ENCODE data around the gene TEAD1. TPM values are rescaled to one million over a fixed set of nuclear protein-coding genes. Genes with fewer than 3 reads are reported as not detected.

The TEAD1 gene
- total and polyA plus RNA-seq, 8 donors = 5.9 to 35.1 (median 22.0) TPM

- H3K4me3 ChIP-seq = no peak overlapping the region
- 95 to 100% methylated on average over 2 of the region's 2 CpGs for WGBS, 2 donors
- intact Hi-C loops (cut with DNase I) = no loop called here
- DNase-seq = no peak
- FAIRE-seq = no peak
- ATAC-seq = no peak
- no peaks in the 10 kb centered on the region for H3K9me3 ChIP-seq
- H3K4me1 ChIP-seq = peaks cover 0 to under 1% (median 0%) of the 10 kb centered on the region in 3 donors
- H3K27me3 ChIP-seq = no peaks in the 10 kb centered on the region
- TF ChIP-seq, protein P1, sequence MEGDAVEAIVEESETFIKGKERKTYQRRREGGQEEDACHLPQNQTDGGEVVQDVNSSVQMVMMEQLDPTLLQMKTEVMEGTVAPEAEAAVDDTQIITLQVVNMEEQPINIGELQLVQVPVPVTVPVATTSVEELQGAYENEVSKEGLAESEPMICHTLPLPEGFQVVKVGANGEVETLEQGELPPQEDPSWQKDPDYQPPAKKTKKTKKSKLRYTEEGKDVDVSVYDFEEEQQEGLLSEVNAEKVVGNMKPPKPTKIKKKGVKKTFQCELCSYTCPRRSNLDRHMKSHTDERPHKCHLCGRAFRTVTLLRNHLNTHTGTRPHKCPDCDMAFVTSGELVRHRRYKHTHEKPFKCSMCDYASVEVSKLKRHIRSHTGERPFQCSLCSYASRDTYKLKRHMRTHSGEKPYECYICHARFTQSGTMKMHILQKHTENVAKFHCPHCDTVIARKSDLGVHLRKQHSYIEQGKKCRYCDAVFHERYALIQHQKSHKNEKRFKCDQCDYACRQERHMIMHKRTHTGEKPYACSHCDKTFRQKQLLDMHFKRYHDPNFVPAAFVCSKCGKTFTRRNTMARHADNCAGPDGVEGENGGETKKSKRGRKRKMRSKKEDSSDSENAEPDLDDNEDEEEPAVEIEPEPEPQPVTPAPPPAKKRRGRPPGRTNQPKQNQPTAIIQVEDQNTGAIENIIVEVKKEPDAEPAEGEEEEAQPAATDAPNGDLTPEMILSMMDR (IDR thresholded peaks at IDR 0.05) = no peak
- H3K27ac ChIP-seq = no peak overlapping the region
- H3K36me3 ChIP-seq = peaks cover 0 to 12% (median 0%) of the 10 kb centered on the region in 3 donors
These were observed 262.0 kb downstream of the TEAD1 start for GRCh38 chr11:12936200-12936599.

- TF ChIP-seq, protein P1 (IDR thresholded peaks at IDR 0.05) = no peak
- ATAC-seq = no peak
These were observed 264.5 kb downstream of the TEAD1 start for GRCh38 chr11:12938590-12939247.

DNA sequence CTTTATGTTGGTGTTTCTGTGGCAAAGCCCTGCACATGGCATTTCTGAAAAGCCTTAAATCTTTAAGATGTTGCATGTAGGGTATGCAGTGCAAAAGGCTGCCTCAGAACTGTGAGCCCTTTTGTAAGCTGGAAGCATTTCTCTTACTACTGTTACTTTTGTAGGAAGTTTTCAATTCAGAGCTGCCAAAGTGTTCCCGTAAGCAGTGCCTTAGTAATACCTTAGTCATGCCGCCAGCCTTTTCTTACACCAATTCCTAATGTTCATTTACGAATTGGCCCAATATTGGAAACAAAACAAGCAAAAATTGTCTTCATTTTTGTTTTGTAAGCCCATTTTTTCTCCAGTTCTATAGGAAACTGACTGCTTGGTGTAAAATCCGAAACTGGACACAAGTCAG is 267.4 kb downstream of the TEAD1 start:
- FAIRE-seq = no peak
- no peak for DNase-seq
- Histone ChIP-seq H3K4me3 (no peak overlapping the region), H3K36me3 (peaks cover 0 to 19% (median 0%) of the 10 kb centered on the region in 3 donors), H3K27me3 (no peaks in the 10 kb centered on the region), H3K4me1 (no peaks in the 10 kb centered on the region), H3K27ac (no peak overlapping the region), H3K9me3 (no peaks in the 10 kb centered on the region)
- ATAC-seq = no peak
- 93 to 94% methylated on average over 4 of the region's 4 CpGs for WGBS, 2 donors
- TF ChIP-seq, protein P1 (IDR thresholded peaks at IDR 0.05) = no peak
- intact Hi-C loops (cut with DNase I) = no loop called here

More at GRCh38 chr11:12938590-12939247, 264.5 kb downstream of the TEAD1 start:
- Histone ChIP-seq H3K4me1 (no peaks in the 10 kb centered on the region), H3K4me3 (no peak overlapping the region), H3K36me3 (peaks cover 0 to 19% (median 0%) of the 10 kb centered on the region in 3 donors), H3K27ac (no peak overlapping the region), H3K27me3 (no peaks in the 10 kb centered on the region), H3K9me3 (no peaks in the 10 kb centered on the region)
- DNase-seq = no peak
- no peak for FAIRE-seq
- intact Hi-C loops (cut with DNase I) = no loop called here
- WGBS, 2 donors = 93 to 94% methylated on average over 1 of the region's 1 CpG

DNA sequence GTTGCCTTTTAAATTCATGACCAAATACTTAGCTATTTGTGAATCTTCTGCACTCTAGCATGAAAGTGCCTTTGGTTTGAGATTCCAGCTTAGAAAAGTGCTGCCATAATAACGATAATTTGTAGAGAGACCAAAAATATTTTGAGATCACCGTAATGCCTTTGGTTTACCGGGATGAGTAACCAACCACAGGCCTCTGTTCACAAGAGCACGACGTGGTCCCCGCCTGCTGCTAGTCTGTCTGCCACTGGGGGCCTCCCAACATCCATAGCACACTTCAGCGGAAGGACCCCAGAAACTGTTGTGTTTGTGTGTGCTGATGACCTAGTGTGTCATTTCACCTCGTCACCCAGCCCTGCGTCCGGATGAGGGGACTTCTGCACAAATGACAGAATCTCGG is 267.9 kb downstream of the TEAD1 start:
- ATAC-seq (no peak), DNase-seq (no peak), FAIRE-seq (no peak)
- Histone ChIP-seq H3K27me3 (no peaks in the 10 kb centered on the region), H3K4me3 (no peak overlapping the region), H3K27ac (no peak overlapping the region), H3K4me1 (no peaks in the 10 kb centered on the region), H3K9me3 (no peaks in the 10 kb centered on the region), H3K36me3 (peaks cover 0 to 19% (median 0%) of the 10 kb centered on the region in 3 donors)
- TF ChIP-seq, protein P1 (IDR thresholded peaks at IDR 0.05) = no peak
- intact Hi-C loops (cut with DNase I) = no loop called here
- WGBS, 2 donors = 94 to 98% methylated on average over 11 of the region's 11 CpGs

- 92 to 93% methylated on average over 5 of the region's 5 CpGs for WGBS, 2 donors
- TF ChIP-seq, protein P1 (IDR thresholded peaks at IDR 0.05) = no peak
- peaks cover 0 to 19% (median 0%) of the 10 kb centered on the region in 3 donors for H3K36me3 ChIP-seq
- no peak for FAIRE-seq
- H3K9me3 ChIP-seq = no peaks in the 10 kb centered on the region
- ATAC-seq = no peak
- no peaks in the 10 kb centered on the region for H3K27me3 ChIP-seq
- no peak overlapping the region for H3K27ac ChIP-seq
- H3K4me1 ChIP-seq = no peaks in the 10 kb centered on the region
- intact Hi-C loops (cut with DNase I) = no loop called here
- no peak for DNase-seq
- H3K4me3 ChIP-seq = no peak overlapping the region
These were observed 269.1 kb downstream of the TEAD1 start for GRCh38 chr11:12943311-12943710.
